IMR-90 (cell line): Measurements from ENCODE around the gene CHN2. TPM values are rescaled to one million over a fixed set of nuclear protein-coding genes. Genes with fewer than 3 reads are reported as not detected.

Source experiments
- ATAC-seq: fragments of 200-7000 bp; cut with Tn5 transposase; 2 replicates; pipeline ENCODE4 v1.9.1; 2020; ENCODE audit warnings: low read depth, mild to moderate bottlenecking, moderate library complexity
- BruUV-seq: library from RNA; stranded (reverse); fragments of 400-500 nt; replicated peaks from 2 replicates; lab custom pipeline; 2021; lab: Mats Ljungman, UMichigan
- CTCF ChIA-PET: fragments of 300-600 bp; formaldehyde crosslinking; extraction: SDS; loops from one replicate; lab custom pipeline; 2021; ENCODE audit warnings: antibody characterized with exemption; lab: Yijun Ruan, JAX
- POLR2A ChIA-PET: fragments of 300-600 bp; sonication (Branson Sonifier 250); formaldehyde crosslinking; loops from one replicate; lab custom pipeline; 2022; ENCODE audit warnings: antibody characterized with exemption; ENCODE audit not compliant: unreplicated experiment; lab: Charles Lee
- DNase-seq: peaks from one replicate; pipeline ENCODE4 v3.0.0; 2013
- H2AFZ ChIP-seq: replicated peaks from 2 replicates; pipeline ENCODE3; 2013; ENCODE audit warnings: low read length, mild to moderate bottlenecking; ENCODE audit not compliant: poor library complexity
- H2AK5ac ChIP-seq: 2 replicates; pipeline ENCODE4 v1.6.1; 2013; ENCODE audit warnings: low read depth, low read length, inconsistent platforms
- H2AK9ac ChIP-seq: replicated peaks from 2 replicates; pipeline ENCODE3; 2013; ENCODE audit warnings: mild to moderate bottlenecking, low read depth, low read length, moderate library complexity; ENCODE audit not compliant: poor library complexity
- H2BK120ac ChIP-seq: 2 replicates; pipeline ENCODE4 v1.6.1; 2013; ENCODE audit warnings: low read depth, low read length, inconsistent platforms
- H2BK15ac ChIP-seq: 3 replicates; pipeline ENCODE4 v1.6.1; 2013; ENCODE audit warnings: low read depth, low read length, inconsistent platforms
- H2BK20ac ChIP-seq: 2 replicates; pipeline ENCODE4 v1.6.1; 2013; ENCODE audit warnings: low read depth, mild to moderate bottlenecking, inconsistent platforms, low read length, moderate library complexity
- H2BK5ac ChIP-seq: 2 replicates; pipeline ENCODE4 v1.6.1; 2013; ENCODE audit warnings: mild to moderate bottlenecking, low read depth, low read length, inconsistent platforms; ENCODE audit not compliant: poor library complexity, severe bottlenecking
- H3K14ac ChIP-seq: replicated peaks from 2 replicates; pipeline ENCODE4 v1.6.1; 2013; ENCODE audit warnings: low read depth, low read length, inconsistent platforms
- H3K18ac ChIP-seq: 2 replicates; pipeline ENCODE4 v1.6.1; 2013; ENCODE audit warnings: low read depth, low read length, control low read depth
- H3K23ac ChIP-seq: 2 replicates; pipeline ENCODE4 v1.6.1; 2013; ENCODE audit warnings: low read depth, low read length, inconsistent platforms
- H3K27ac ChIP-seq: 2 replicates; pipeline ENCODE4 v1.5.1; 2013; ENCODE audit warnings: mild to moderate bottlenecking, control low read depth, low read length; ENCODE audit not compliant: insufficient read depth
- H3K27me3 ChIP-seq: 2 replicates; pipeline ENCODE4 v1.6.1; 2013; ENCODE audit warnings: low read length; ENCODE audit not compliant: control insufficient read depth, insufficient read depth
- H3K36me3 ChIP-seq: 2 replicates; pipeline ENCODE4 v1.6.1; 2013; ENCODE audit warnings: low read length, mixed read lengths; ENCODE audit not compliant: control insufficient read depth, insufficient read depth
- H3K4ac ChIP-seq: 2 replicates; pipeline ENCODE4 v1.6.1; 2013; ENCODE audit warnings: low read depth, low read length, inconsistent platforms
- H3K4me1 ChIP-seq: 2 replicates; pipeline ENCODE4 v1.6.1; 2013; ENCODE audit warnings: low read length, mixed read lengths; ENCODE audit not compliant: control insufficient read depth, insufficient read depth
- H3K4me2 ChIP-seq: 2 replicates; pipeline ENCODE4 v1.6.1; 2013; ENCODE audit warnings: low read depth, mild to moderate bottlenecking, control low read depth, low read length, moderate library complexity
- H3K4me3 ChIP-seq: 2 replicates; pipeline ENCODE4 v1.5.1; 2013; ENCODE audit warnings: low read depth, mild to moderate bottlenecking, control low read depth, low read length, moderate library complexity; ENCODE audit not compliant: insufficient read depth
- H3K56ac ChIP-seq: 2 replicates; pipeline ENCODE4 v1.6.1; 2013; ENCODE audit warnings: low read length, inconsistent platforms; ENCODE audit not compliant: insufficient read depth; ENCODE audit errors: extremely low read depth
- H3K79me1 ChIP-seq, 2 experiments: 2 replicates each; pipeline ENCODE4 v1.6.1; 2013; ENCODE audit warnings: low read length in 2 of 2, inconsistent platforms in 1 of 2, low read depth in 1 of 2
- H3K9ac ChIP-seq: 2 replicates; pipeline ENCODE4 v1.6.1; 2013; ENCODE audit warnings: low read depth, low read length, control low read depth
- H3K9me1 ChIP-seq: 2 replicates; pipeline ENCODE4 v1.6.1; 2013; ENCODE audit warnings: low read length, inconsistent platforms; ENCODE audit not compliant: insufficient read depth
- H3K9me3 ChIP-seq: 2 replicates; pipeline ENCODE4 v1.6.1; 2013; ENCODE audit warnings: low read length; ENCODE audit not compliant: control insufficient read depth, insufficient read depth
- H4K20me1 ChIP-seq: 2 replicates; pipeline ENCODE4 v1.6.1; 2013; ENCODE audit warnings: low read length, inconsistent platforms; ENCODE audit not compliant: insufficient read depth
- H4K5ac ChIP-seq: 2 replicates; pipeline ENCODE4 v1.6.1; 2013; ENCODE audit warnings: mild to moderate bottlenecking, low read depth, low read length, control low read depth
- H4K8ac ChIP-seq, 2 experiments: 2 replicates each; pipeline ENCODE4 v1.6.1; 2013; ENCODE audit warnings: low read depth in 2 of 2, low read length in 2 of 2, control low read depth in 1 of 2, inconsistent platforms in 1 of 2
- H4K91ac ChIP-seq: 2 replicates; pipeline ENCODE4 v1.6.1; 2013; ENCODE audit warnings: low read depth, low read length, inconsistent platforms; ENCODE audit not compliant: insufficient read depth
- BHLHE40 ChIP-seq: fragments of 150-350 bp; IDR thresholded peaks from 2 replicates; pipeline ENCODE4 v1.6.1; 2016; ENCODE audit warnings: mild to moderate bottlenecking, low read depth, low read length
- CHD1 ChIP-seq: IDR thresholded peaks from 2 replicates; pipeline ENCODE4 v1.6.1; 2012; ENCODE audit warnings: low read depth, low read length, improper control_type of control experiment
- MAZ ChIP-seq: IDR thresholded peaks from 2 replicates; pipeline ENCODE4 v1.6.1; 2012; ENCODE audit warnings: low read depth, mild to moderate bottlenecking, low read length, improper control_type of control experiment, moderate library complexity, borderline replicate concordance
- MXI1 ChIP-seq: IDR thresholded peaks from 2 replicates; pipeline ENCODE4 v1.6.1; 2012; ENCODE audit warnings: low read depth, mild to moderate bottlenecking, low read length, moderate library complexity, borderline replicate concordance
- RAD21 ChIP-seq: IDR thresholded peaks from 2 replicates; pipeline ENCODE4 v1.6.1; 2012; ENCODE audit warnings: low read length, improper control_type of control experiment
- RCOR1 ChIP-seq: IDR thresholded peaks from 2 replicates; pipeline ENCODE4 v1.6.1; 2012; ENCODE audit warnings: mild to moderate bottlenecking, low read length, improper control_type of control experiment; ENCODE audit not compliant: insufficient replicate concordance
- WGBS, 2 experiments: methylation state at CpG; one replicate each; pipeline versions ENCODE4 v1.1.5 to v1.1.7; 2013; ENCODE audit warnings: missing lambda C conversion rate in 2 of 2; ENCODE audit not compliant: insufficient read length in 1 of 2; ENCODE audit errors: extremely low coverage in 2 of 2; 5-methylcytosine and 5-hydroxymethylcytosine counted together
- dilution Hi-C: fragments of 300-500 bp; cut with HindIII; formaldehyde crosslinking; loops from one replicate; pipeline ENCODE4 v1.14.3; 2018; ENCODE audit warnings: low sequenced_read_pairs; ENCODE audit not compliant: unreplicated experiment
- in situ Hi-C: fragments of 300-500 bp; cut with MboI; formaldehyde crosslinking; loops from 3 replicates; pipeline ENCODE4 v1.14.3; 2019; ENCODE audit warnings: low sequenced_read_pairs, inconsistent platforms, mixed read lengths
- intact Hi-C: fragments of 100-400 bp; cut with micrococcal nuclease; formaldehyde crosslinking; loops from 2 replicates; pipeline ENCODE4 v1.10.0; 2022
- polyA plus RNA-seq, 3 experiments: library from polyadenylated mRNA; depleted of rRNA; stranded (reverse); fragments of >200 nt; gene quantifications; 2 replicates each; pipeline ENCODE4 v1.2.3, GENCODE V29; 2012; ENCODE audit warnings: low replicate concordance in 1 of 3
- total RNA-seq: library from RNA; depleted of rRNA; stranded (reverse); fragments of >200 nt; gene quantifications from 2 replicates; pipeline ENCODE4 v1.2.3, GENCODE V29; 2012
- TF ChIP-seq, protein P1 (sequence below): fragments of 150-350 bp; IDR thresholded peaks from 2 replicates; pipeline ENCODE4 v1.6.1; 2016; ENCODE audit warnings: low read depth, mild to moderate bottlenecking, low read length, moderate library complexity, borderline replicate concordance
- TF ChIP-seq, protein P2 (sequence below): fragments of 150-350 bp; IDR thresholded peaks from 2 replicates; pipeline ENCODE4 v1.6.1; 2017; ENCODE audit warnings: mild to moderate bottlenecking, antibody characterized with exemption, low read length, low read depth

The CHN2 gene
- total and polyA plus RNA-seq, 2 of the 4 experiments (the other 2 are of a cell fraction) = not detected

DNA sequence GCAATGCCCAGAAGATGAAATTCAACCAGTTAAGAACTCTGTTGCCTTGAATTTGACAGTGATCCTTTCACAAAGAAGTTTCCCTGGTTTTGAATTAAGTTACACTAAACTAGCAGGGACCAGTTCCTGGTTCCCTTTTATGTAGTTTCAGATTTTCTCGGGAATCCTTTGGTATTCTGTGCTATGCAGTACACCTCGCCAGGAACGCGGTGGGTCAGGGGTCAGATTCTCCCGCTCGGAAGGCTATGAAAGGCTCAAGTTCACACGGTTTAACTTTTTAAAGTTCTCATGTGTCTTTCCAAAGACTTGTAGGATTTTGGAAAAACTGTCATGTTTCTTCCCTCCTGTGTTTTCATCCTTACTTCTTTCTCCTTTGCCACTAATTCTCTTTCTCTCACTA, 264.4 kb downstream of the CHN2 start:
- Histone ChIP-seq H2AFZ (no peak overlapping the region), H3K27me3 (no peaks in the 10 kb centered on the region), H3K23ac (no peak overlapping the region), H3K4ac (no peak overlapping the region), H3K9me3 (no peaks in the 10 kb centered on the region), H3K9ac (no peak overlapping the region), H2BK20ac (no peak overlapping the region), H3K4me1 (no peaks in the 10 kb centered on the region), H2BK5ac (no peak overlapping the region), H2AK5ac (no peak overlapping the region), H3K4me3 (no peak overlapping the region), H3K79me1 (no peaks in the 10 kb centered on the region), H2BK15ac (no peak overlapping the region), H3K9me1 (no peaks in the 10 kb centered on the region), H2AK9ac (no peak overlapping the region), H3K56ac (no peak overlapping the region), H3K27ac (no peak overlapping the region), H3K18ac (no peak overlapping the region), H2BK120ac (no peak overlapping the region), H3K14ac (no peak overlapping the region), H4K5ac (no peak overlapping the region), H4K8ac (no peak overlapping the region), H4K20me1 (no peaks in the 10 kb centered on the region), H3K4me2 (no peak overlapping the region), H4K91ac (no peak overlapping the region), H3K36me3 (no peaks in the 10 kb centered on the region)
- in situ Hi-C loops = no loop called here
- BruUV-seq = no TSS peak
- no CpG with 5 or more reads among the region's 7 CpGs for WGBS, 2 experiments
- intact Hi-C loops = no loop called here
- CTCF ChIA-PET = no interaction called here
- no peak for DNase-seq
- no peak for ATAC-seq
- dilution Hi-C loops = no loop called here
- POLR2A ChIA-PET = no interaction called here
- no peak for TF ChIP-seq MXI1
- TF ChIP-seq MAZ = no peak
- TF ChIP-seq RCOR1 = no peak
- no peak for TF ChIP-seq RAD21
- TF ChIP-seq, protein P1, sequence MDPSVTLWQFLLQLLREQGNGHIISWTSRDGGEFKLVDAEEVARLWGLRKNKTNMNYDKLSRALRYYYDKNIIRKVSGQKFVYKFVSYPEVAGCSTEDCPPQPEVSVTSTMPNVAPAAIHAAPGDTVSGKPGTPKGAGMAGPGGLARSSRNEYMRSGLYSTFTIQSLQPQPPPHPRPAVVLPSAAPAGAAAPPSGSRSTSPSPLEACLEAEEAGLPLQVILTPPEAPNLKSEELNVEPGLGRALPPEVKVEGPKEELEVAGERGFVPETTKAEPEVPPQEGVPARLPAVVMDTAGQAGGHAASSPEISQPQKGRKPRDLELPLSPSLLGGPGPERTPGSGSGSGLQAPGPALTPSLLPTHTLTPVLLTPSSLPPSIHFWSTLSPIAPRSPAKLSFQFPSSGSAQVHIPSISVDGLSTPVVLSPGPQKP = no peak
- TF ChIP-seq BHLHE40 = no peak
- TF ChIP-seq, protein P2, sequence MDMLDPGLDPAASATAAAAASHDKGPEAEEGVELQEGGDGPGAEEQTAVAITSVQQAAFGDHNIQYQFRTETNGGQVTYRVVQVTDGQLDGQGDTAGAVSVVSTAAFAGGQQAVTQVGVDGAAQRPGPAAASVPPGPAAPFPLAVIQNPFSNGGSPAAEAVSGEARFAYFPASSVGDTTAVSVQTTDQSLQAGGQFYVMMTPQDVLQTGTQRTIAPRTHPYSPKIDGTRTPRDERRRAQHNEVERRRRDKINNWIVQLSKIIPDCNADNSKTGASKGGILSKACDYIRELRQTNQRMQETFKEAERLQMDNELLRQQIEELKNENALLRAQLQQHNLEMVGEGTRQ = no peak
- TF ChIP-seq CHD1 = no peak
